H9 (cell line): ENCODE measurements around the gene CCM2L. TPM values are rescaled to one million over a fixed set of nuclear protein-coding genes. Genes with fewer than 3 reads are reported as not detected.

Experiments
- DNase-seq: peaks from one replicate; pipeline ENCODE4 v3.0.0-alpha.2; 2017
- H2AFZ ChIP-seq: one replicate; pipeline ENCODE4 v1.6.1; 2013; ENCODE audit warnings: mild to moderate bottlenecking, low read length, control low read depth, moderate library complexity
- H2AK5ac ChIP-seq: 2 replicates; pipeline ENCODE4 v1.6.1; 2013; ENCODE audit warnings: low read length, control low read depth, mixed read lengths; ENCODE audit not compliant: insufficient read length
- H2BK120ac ChIP-seq: one replicate; pipeline ENCODE4 v1.6.1; 2013; ENCODE audit warnings: low read depth, mild to moderate bottlenecking, low read length, control low read depth, inconsistent platforms; ENCODE audit not compliant: poor library complexity, severe bottlenecking
- H2BK12ac ChIP-seq: 2 replicates; pipeline ENCODE4 v1.6.1; 2013; ENCODE audit warnings: low read length, control low read depth, mixed read lengths, low read depth; ENCODE audit not compliant: insufficient read length
- H2BK15ac ChIP-seq: 2 replicates; pipeline ENCODE4 v1.6.1; 2013; ENCODE audit warnings: low read depth, low read length, control low read depth
- H2BK20ac ChIP-seq: one replicate; pipeline ENCODE4 v1.6.1; 2013; ENCODE audit warnings: low read depth, mild to moderate bottlenecking, low read length, control low read depth, inconsistent platforms; ENCODE audit not compliant: poor library complexity, severe bottlenecking
- H2BK5ac ChIP-seq: 2 replicates; pipeline ENCODE4 v1.6.1; 2013; ENCODE audit warnings: low read length, control low read depth, mixed read lengths; ENCODE audit not compliant: insufficient read length
- H3K14ac ChIP-seq: 2 replicates; pipeline ENCODE4 v1.6.1; 2013; ENCODE audit warnings: low read length, control low read depth; ENCODE audit not compliant: insufficient read depth
- H3K18ac ChIP-seq: 2 replicates; pipeline ENCODE4 v1.6.1; 2013; ENCODE audit warnings: low read depth, mild to moderate bottlenecking, mixed read lengths, low read length, control low read depth; ENCODE audit not compliant: insufficient read length
- H3K23ac ChIP-seq: 2 replicates; pipeline ENCODE4 v1.6.1; 2013; ENCODE audit warnings: low read length, control low read depth, mixed read lengths, low read depth; ENCODE audit not compliant: insufficient read length
- H3K23me2 ChIP-seq: 2 replicates; pipeline ENCODE4 v1.6.1; 2013; ENCODE audit warnings: low read depth, mild to moderate bottlenecking, mixed read lengths, low read length, control low read depth; ENCODE audit not compliant: insufficient read length, poor library complexity, severe bottlenecking
- H3K27ac ChIP-seq: 2 replicates; pipeline ENCODE4 v1.5.1; 2013; ENCODE audit warnings: low read length, control low read depth, mixed read lengths, low read depth; ENCODE audit not compliant: insufficient read length
- H3K27me3 ChIP-seq: 2 replicates; pipeline ENCODE4 v1.6.1; 2013; ENCODE audit warnings: low read length, control low read depth, inconsistent platforms; ENCODE audit not compliant: insufficient read depth
- H3K4ac ChIP-seq: 2 replicates; pipeline ENCODE4 v1.6.1; 2013; ENCODE audit warnings: low read depth, mild to moderate bottlenecking, control low read depth, inconsistent platforms, low read length, moderate library complexity
- H3K4me1 ChIP-seq: 2 replicates; pipeline ENCODE4 v1.6.1; 2013; ENCODE audit warnings: low read length, control low read depth, inconsistent platforms; ENCODE audit not compliant: insufficient read depth
- H3K4me2 ChIP-seq: 2 replicates; pipeline ENCODE4 v1.6.1; 2013; ENCODE audit warnings: low read length, control low read depth, mixed read lengths; ENCODE audit not compliant: insufficient read length, insufficient read depth
- H3K56ac ChIP-seq: 2 replicates; pipeline ENCODE4 v1.6.1; 2013; ENCODE audit warnings: low read depth, mild to moderate bottlenecking, mixed read lengths, low read length, control low read depth; ENCODE audit not compliant: insufficient read length
- H3K79me1 ChIP-seq: 2 replicates; pipeline ENCODE4 v1.6.1; 2013; ENCODE audit warnings: low read depth, mild to moderate bottlenecking, moderate library complexity, low read length, control low read depth, inconsistent platforms; ENCODE audit not compliant: insufficient read depth, poor library complexity, severe bottlenecking
- H3K79me2 ChIP-seq: 2 replicates; pipeline ENCODE4 v1.6.1; 2013; ENCODE audit warnings: low read length, control low read depth, inconsistent platforms; ENCODE audit not compliant: insufficient read depth
- H3K9ac ChIP-seq: 2 replicates; pipeline ENCODE4 v1.6.1; 2013; ENCODE audit warnings: low read length, control low read depth, mixed read lengths; ENCODE audit not compliant: insufficient read length; ENCODE audit errors: extremely low read depth
- H3K9me3 ChIP-seq: one replicate; pipeline ENCODE4 v1.6.1; 2013; ENCODE audit warnings: low read depth, low read length, inconsistent platforms; ENCODE audit not compliant: control insufficient read depth
- H3T11ph ChIP-seq: one replicate; pipeline ENCODE4 v1.6.1; 2013; ENCODE audit warnings: mild to moderate bottlenecking, low read length, control low read depth, inconsistent platforms
- H4K20me1 ChIP-seq: one replicate; pipeline ENCODE4 v1.6.1; 2013; ENCODE audit not compliant: control insufficient read depth, insufficient read length, insufficient read depth
- H4K5ac ChIP-seq: 2 replicates; pipeline ENCODE4 v1.6.1; 2013; ENCODE audit warnings: low read depth, mild to moderate bottlenecking, mixed read lengths, low read length, control low read depth; ENCODE audit not compliant: insufficient read length
- H4K8ac ChIP-seq: replicated peaks from 2 replicates; pipeline ENCODE4 v1.6.1; 2013; ENCODE audit warnings: low read length, control low read depth, mixed read lengths, low read depth; ENCODE audit not compliant: insufficient read length
- H4K91ac ChIP-seq: 2 replicates; pipeline ENCODE4 v1.6.1; 2013; ENCODE audit warnings: low read depth, mild to moderate bottlenecking, moderate library complexity, mixed read lengths, low read length, control low read depth; ENCODE audit not compliant: insufficient read length
- H3K27ac Mint-ChIP-seq, 3 experiments: 2 replicates in 2 of 3; 3 replicates in 1 of 3; pipeline ENCODE4 v1.8.0; 2020 to 2021; ENCODE audit warnings: mixed read lengths in 3 of 3, mild to moderate bottlenecking in 1 of 3, moderate library complexity in 1 of 3
- H3K27me3 Mint-ChIP-seq: 2 replicates; pipeline ENCODE4 v1.8.0; 2021; ENCODE audit warnings: low read depth, mild to moderate bottlenecking, moderate library complexity, mixed read lengths
- H3K36me3 Mint-ChIP-seq, 3 experiments: 2 replicates in 2 of 3; 3 replicates in 1 of 3; pipeline ENCODE4 v1.8.0; 2020 to 2021; ENCODE audit warnings: low read depth in 3 of 3, mixed read lengths in 3 of 3; ENCODE audit not compliant: insufficient read depth in 1 of 3
- H3K4me1 Mint-ChIP-seq, 2 experiments: 2 replicates each; pipeline ENCODE4 v1.8.0; 2020; ENCODE audit warnings: mixed read lengths in 2 of 2
- H3K4me3 Mint-ChIP-seq, 2 experiments: 2 replicates in 1 of 2; 3 replicates in 1 of 2; pipeline ENCODE4 v1.8.0; 2020 to 2021; ENCODE audit warnings: mild to moderate bottlenecking in 2 of 2, mixed read lengths in 2 of 2, moderate library complexity in 1 of 2
- H3K9me3 Mint-ChIP-seq, 2 experiments: 2 replicates in 1 of 2; 3 replicates in 1 of 2; pipeline ENCODE4 v1.8.0; 2020; ENCODE audit warnings: mild to moderate bottlenecking in 2 of 2, mixed read lengths in 2 of 2, moderate library complexity in 1 of 2
- CTCF ChIP-seq: fragments of 200-600 bp; sonication (generic); conservative IDR thresholded peaks from 3 replicates; pipeline ENCODE4 v1.8.0; 2021; ENCODE audit warnings: antibody characterized with exemption, mild to moderate bottlenecking
- WGBS: extraction: QIAGEN DNeasy Blood & Tissue Kit; methylation state at CpG from one replicate; pipeline ENCODE4 v1.1.7; 2013; ENCODE audit warnings: missing lambda C conversion rate, low lambda C conversion rate, mixed read lengths; ENCODE audit not compliant: insufficient read length; ENCODE audit errors: extremely low coverage; 5-methylcytosine and 5-hydroxymethylcytosine counted together
- total RNA-seq: library from RNA; stranded (reverse); gene quantifications from 2 replicates; pipeline ENCODE4 v1.2.1, GENCODE V29; 2021

The CCM2L gene
- total RNA-seq, 1 experiment from 2014 or later: 4.6 TPM

DNA sequence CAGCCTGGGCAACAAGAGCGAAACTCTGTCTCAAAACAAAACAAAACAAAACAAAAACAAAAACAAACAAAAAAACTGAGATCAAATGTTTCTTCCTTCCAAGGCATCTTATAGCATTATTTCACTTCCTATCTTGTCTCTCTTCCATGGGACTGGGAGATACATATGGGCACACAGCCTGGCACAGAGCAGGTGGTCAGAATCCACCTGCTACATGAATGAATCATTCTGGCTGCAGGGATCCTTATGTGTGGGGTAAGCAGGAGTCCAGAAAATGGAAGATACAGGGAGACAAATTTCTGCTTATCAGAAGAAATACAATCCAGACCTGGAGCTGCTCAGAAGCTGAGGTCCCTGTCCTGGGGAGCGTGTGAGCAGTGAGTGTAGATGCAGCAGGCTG, 18.2 kb upstream of the CCM2L start:
- Histone ChIP-seq H3K4me2 (no peak overlapping the region), H4K8ac (no peak overlapping the region), H3K27me3 (peaks cover 3% of the 10 kb centered on the region; the same call in 1 of the 2 replicates), H3K18ac (no peak overlapping the region), H2BK15ac (no peak overlapping the region), H3K4me1 (no peaks in the 10 kb centered on the region), H3K4ac (no peak overlapping the region), H3K14ac (no peak overlapping the region), H3K23me2 (no peaks in the 10 kb centered on the region), H3T11ph (no peak overlapping the region), H3K79me1 (no peaks in the 10 kb centered on the region), H2AK5ac (no peak overlapping the region), H2AFZ (no peak overlapping the region), H3K9ac (no peak overlapping the region), H3K79me2 (no peaks in the 10 kb centered on the region), H2BK5ac (no peak overlapping the region), H2BK12ac (no peak overlapping the region), H3K23ac (no peak overlapping the region), H4K20me1 (no peaks in the 10 kb centered on the region), H4K5ac (no peak overlapping the region), H2BK20ac (no peak overlapping the region), H3K9me3 (no peaks in the 10 kb centered on the region), H3K56ac (no peak overlapping the region), H4K91ac (no peak overlapping the region), H2BK120ac (no peak overlapping the region), H3K27ac (no peak overlapping the region)
- peaks cover 55% of the 10 kb centered on the region for H3K27me3 Mint-ChIP-seq
- H3K4me1 Mint-ChIP-seq: peaks cover 2 to 14% of the 10 kb centered on the region in 2 experiments; a peak in 3 of 4 replicates
- WGBS: no CpG with 5 or more reads among the region's 2 CpGs
- no peaks in the 10 kb centered on the region for H3K9me3 Mint-ChIP-seq
- H3K4me3 Mint-ChIP-seq: no peak overlapping the region
- TF ChIP-seq CTCF: no peak
- DNase-seq: no peak
- no peak overlapping the region for H3K27ac Mint-ChIP-seq
- no peaks in the 10 kb centered on the region; a peak in 1 of 7 replicates for H3K36me3 Mint-ChIP-seq
